ENCODE results near the gene SLC22A23.

SLC22A23 gene

DNA sequence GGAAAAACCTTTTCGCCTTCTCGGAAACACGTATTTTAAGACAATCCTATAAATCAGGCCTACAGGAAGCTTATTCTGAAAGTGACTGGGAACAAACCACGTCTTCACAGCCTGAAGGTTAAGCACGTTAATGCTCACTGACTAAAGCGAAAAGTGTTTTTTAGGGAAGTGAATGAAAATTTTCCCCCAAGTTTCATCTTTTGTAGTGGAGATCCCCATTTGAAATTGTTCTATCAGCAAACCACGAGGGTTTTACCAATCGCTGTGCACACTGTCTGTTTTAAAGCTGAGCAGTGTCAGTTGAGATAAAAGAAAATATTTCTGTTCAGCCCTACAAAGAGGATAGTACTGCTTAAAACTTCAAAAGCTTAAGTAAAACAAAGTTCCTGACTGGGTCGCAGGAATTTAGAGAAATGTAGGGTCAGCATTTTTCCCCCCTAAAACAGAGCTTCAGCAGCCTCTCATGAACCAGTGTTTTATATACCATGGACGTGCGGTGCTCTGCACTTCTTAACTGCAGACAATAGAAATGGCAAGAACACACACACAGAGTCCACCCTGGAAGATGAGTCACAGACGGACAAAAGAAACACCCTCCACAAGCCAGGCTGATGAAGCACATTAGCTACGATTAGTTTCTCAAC lies 34.9 kb downstream of the SLC22A23 start:
- DNase-seq = no peak

DNA sequence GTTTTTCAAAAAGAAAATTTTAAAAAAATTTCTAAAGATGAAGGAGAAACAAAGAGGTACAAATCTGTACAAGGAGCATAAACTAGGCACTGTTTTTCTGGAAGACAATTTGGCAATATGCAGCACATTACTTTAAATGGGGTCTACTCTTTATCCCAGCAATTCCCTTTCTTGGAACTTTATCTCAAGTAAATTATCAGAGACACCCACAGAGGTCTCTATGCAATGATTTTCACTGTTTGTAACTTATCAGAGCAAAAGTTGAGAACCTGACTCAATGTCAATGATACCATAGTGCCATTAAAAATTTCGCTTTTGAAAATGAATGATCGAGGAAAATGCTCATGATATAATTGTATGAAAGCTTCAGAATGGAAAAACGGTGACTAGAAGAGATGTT lies 35.7 kb downstream of the SLC22A23 start:
- no peak for DNase-seq

DNA sequence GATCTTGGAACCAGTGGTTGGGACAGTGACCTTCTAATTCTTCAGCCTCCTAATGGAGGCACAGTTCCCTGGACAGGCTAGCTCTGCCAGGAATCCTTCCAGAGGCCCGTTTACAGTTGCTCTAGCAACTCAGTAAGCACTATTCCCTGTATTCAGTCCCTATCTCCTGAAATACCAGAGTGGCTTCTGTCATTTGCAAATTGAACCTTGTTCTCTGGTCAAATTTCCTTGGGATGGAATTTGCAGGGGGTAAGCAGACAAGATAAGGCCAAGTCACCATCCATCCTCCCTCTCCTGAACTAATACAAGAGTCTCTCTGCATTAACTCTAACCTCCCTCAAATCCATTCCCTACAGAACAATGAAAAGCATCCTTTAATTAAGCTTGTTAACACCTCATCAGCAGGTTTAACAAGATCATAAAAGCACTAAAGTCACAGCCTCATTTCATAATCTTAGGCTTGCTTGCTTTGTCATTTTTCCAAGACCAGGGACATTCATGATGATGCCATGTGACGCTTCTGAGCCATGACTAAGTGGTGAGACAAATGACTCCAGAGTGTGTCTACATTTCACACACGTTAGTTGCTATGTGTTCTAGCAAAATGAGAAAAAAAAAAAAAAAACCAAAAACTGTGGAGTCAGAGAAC lies 37.1 kb downstream of the SLC22A23 start:
- DNase-seq = no peak

DNA sequence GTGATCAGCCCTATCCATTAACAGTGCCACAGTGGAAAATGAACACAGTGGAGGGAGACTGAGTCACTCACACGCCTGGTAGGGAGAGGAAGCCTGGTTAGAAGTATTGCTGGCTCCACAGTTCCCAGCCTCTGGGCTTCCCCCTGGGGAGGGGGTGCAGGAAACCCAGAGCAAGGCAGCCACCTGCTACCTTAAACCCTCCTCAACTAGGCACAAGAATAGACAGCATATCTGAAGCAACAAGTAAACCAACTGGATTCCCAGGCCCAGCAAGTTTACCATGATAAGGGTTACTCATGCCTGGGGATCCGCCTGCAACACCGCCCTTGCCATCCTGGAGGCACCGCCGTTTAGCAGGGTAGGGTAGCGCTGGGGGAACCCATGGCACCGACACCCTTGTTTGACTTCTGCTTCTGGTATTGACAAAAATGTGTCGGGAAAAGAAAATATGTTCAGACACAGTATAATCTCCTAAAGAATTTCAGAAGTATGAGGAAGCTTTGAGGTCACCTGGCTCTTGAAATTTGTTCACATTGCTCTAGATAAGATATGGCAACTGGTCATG lies 38.3 kb downstream of the SLC22A23 start:
- DNase-seq = no peak

DNA sequence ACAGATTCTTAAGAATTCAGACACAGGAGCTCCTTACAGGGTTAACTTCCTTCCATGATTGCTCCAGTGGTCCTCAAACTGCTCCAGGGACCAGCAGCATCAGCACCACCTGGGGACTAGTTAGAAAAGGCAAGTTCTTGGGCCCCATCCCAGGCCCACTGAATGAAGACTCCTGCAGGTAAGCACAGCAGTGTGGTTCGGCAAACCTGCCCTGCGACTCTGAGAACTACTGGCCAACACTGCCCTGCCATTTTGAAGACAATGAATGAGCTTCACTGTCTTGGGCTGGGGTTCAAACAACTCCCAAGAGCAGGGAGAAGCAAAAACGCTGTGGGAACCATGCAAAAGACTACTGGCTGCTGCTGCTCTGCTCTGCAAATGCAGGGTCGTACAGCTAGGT lies 39.4 kb downstream of the SLC22A23 start:
- DNase-seq = no peak

DNA sequence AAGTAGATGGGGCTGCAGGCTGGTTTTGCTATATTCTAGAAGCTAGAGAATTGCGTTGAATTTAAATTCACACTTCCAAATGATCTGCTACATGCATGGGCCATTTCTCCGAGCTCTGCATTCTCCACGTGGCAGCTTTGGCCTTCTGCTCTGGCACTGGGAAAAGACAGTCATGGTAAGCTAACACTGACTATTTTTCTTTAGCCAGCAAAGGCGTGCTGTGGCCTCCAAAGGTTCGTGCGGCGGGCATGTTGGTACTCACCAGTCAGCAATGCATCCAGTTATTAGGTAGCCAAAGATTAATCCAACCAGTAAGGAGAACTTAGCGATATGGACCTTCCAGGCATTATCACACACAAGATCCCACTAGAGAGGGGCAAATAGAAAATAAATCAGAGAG lies 41.4 kb downstream of the SLC22A23 start:
- no peak for DNase-seq

- DNase-seq = no peak
These were observed 41.8 kb downstream of the SLC22A23 start for GRCh38 chr6:3415082-3415453.

DNA sequence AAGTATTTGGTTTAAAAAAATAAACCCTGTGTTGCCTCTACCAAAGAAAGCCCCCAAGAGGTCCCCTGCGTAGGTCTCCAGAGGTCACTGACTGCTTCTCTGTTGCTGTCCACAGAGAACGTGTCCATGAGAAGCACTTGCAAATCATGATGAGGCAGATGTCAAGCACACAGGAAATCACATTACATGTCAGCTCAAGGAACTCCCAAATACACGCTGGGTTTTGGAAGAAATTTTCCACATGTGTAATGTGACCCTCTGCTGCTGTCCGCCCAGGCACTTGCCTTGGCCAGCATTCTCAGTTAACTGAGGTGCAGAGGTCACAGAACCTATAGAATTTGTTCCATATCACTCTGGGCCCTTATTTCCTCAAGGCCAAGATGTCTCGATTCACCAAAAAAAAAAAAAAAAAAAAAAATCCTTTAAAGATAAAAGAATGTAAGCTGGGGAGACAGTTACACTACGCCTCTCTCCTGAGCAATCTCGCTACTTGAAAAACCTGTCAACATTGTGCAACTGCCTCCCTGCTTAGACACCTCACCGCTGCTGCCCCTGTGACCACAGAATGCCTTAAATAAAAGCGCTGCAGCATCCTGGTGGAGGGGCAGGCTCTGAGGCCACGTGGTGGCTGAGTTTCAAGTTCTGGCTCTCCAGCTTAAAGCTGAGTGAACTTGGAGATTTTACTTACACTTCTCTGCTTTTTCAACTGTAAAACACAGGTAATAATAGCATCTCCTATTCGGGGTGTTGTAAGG lies 42.3 kb downstream of the SLC22A23 start:
- no peak for DNase-seq

- no peak for DNase-seq
These were observed 43.3 kb downstream of the SLC22A23 start for GRCh38 chr6:3413592-3413991.

DNA sequence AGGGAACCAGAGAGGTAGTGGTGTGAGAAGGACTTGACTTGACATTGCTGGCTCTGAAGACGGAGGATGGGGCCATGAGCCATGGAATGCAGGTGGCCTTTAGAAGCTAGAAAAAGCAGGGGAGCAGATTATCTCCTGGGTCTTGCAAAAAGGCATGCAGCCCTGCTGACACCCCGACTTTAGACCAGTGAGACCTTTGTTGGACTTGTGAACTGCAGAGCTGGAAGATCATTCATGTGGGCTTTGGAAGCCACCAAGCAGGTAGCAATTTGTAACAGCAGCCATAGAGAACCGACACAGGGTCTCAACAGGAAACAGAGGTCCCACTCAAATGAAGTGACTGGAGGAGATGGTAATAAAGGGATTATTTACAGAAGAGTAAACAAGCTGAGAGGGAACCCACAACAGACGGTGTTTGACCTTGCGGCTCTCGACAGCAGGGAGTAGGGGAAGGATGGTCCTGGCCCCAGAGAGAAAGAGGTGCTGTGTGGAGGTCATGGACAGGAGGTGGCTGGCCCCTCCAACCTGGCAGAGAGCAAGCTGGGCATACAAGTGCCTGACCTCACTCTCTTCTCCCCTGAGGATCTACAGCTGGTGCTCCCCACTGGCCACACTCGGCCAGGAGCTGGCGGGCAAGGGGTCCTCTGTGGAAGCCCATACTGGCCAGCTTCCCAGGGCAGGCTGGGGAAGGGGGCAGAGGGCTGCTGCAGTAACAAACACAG lies 43.9 kb downstream of the SLC22A23 start:
- no peak for DNase-seq

DNA sequence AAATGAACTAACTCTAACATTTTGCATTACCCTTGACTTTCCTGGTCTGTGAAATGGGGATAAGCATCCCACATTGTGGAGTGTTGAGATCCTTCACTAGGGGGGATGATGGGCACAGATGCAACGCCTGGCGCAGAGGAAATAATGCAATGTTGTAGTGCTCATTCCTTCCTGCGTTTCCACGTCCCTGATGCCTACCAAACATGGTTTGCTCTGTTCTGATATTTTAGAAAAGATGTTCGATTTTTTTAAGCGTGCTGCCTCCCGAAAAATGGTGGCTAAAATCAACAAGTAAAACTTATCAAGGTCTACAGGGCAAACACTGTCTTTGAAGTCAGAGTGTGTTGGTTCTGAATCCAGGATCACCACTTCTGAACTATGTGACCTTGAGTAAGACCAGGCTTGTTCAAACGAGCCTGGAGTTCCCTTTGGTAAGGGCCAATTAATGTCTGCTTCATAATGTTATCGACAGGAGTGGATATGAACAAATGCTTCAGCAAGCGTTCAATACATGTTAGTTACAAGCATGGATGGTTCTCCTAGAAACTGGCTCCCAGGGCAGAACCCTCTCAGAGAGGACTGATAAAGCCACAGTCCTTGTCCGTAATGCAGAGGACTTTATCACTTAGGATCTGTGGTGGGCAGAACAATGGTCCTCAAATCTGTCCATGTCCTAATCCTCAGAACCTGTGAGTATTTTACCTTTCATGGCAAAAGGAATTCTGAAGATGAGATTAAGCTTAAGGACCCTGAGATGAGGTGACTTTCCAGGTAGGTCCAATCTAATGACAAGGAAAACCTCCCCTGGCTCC lies 44.7 kb downstream of the SLC22A23 start:
- DNase-seq = no peak

DNA sequence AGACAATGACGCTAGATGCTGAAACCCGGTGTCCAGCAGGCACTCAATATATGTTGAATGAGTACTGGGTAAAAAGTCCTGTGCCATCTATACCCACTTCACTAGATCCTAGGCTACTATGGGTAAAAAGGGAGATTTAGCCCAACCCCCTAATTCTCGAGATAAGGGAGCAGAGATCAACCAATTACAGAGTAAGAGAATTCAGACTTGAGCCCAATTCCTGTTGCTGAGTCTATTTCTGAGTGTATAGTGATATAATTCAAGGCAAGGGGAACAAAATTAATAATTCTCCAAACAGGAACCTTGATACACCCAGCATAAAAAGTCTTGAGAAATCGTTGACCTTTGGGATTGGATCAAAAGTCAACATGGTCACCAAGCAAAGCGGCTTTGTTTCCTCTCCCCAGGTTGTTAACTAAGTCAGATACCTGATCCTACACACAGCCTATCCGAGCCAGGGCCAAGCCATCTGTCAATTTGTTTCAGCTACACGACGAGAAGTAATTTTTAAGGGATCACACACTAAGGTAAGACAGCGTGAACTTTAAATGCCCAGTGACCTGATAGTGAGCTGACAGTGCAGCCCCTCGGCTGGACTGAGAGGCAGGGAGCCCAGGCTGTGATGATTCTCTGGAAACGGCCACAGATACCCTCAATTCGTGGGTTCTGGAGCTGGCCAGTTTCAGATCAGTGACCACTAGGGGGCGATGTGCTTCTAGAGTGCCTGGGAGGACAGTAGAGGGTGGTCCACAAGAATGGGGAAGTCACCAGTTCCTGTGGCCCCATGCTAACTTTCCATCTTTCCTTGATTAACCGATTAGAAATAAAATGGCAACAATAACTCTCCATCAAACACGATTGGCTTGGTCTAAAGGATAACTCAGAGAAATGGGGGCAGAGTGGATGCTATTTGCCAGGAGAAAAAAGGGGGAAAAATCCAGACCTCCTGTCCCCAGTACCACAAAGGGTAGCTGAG lies 46.2 kb downstream of the SLC22A23 start:
- peak; percentile 52 for DNase-seq

DNA sequence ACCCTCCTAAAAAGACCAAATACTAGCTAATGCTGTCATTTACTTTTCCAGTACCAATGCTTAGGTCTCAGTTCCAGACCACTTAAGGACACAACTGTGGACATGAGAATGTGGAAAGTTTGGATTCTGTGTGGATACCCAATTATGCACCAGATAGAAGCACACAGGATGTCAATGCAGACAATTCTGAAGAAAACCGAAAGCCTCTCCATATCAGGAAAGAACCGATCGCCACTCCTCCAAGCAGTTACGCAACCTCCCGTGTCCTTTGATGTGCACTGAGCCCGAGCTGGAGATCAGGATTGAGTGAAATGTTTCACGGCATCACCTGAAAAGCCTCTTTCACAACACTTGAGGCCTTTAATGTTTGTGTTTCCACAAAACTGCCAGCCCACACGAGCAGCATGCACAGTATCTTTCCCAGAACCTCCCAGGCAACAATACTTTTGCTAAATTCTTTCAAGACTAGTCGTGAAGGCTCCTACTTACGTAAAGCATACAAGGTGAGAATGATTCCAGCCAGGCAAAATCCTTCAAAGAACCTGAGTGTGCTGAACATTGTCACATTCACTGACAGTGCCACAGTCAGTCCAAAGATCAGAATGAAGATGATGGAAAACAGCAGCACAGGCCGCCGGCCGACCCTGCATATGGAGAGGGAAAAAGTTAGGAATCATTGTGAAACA lies 47.0 kb downstream of the SLC22A23 start:
- DNase-seq = no peak

GRCh38 chr6:3408665-3409064 lies 48.2 kb downstream of the SLC22A23 start:
- no peak for DNase-seq

DNA sequence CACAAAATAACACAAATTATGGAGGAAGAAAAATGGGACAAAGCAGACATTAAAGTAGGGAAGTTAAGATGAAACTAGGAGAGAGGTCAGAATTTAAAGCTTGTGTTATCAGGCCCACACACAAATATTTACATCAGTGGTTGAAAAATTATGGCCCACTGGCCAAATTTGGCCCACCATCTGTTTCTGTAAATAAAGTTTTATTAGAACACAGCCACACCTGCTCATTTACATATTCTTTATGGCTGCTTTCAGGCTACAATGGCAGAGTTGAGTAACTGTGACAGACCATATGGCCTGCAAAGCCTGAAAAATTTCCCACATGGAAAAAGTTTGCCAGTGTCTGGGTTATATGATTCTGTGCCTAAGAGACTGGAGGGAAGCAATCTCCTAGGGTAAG lies 49.0 kb downstream of the SLC22A23 start:
- no peak for DNase-seq

DNA sequence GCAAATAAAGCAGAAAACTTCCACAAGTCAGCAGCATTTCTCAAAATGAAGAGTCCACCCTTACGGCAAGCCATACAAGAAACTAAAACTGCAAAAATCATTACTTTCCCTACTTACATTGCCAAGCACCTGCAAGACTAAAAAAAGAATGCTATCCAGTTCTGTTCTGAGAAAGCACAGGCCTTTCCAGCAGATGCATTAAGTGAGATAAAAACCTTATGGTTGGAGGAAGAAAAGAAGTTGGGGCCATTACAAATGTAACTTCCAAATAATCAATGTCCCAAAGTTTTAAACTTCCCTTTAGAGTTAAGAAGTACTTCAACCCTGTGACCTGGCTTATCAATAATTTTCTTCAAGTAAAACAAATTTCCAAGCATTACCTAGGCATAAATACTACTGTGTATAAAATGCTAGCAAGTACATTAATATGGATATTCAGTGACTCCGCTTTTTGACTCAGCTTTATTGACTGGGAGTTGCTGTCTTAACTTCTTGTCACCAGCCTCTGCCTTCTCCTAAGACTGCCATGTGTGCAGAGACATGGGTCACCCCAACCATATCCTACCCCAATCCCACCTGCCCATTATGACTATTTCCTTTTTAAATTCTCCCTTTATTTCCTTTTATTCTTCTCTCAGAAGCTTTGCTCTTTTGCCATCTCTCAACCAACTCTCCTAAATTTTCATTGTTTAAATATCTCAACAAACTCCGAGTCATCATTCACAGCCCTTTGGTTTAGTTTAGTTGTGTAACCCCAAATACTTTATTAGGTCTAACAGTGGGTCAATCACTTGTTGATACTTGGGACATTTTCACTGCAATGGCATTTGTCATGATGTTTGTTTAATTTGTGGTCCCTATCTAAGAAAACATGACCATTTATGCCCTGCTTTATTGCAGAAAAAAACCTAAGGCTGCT lies 49.7 kb downstream of the SLC22A23 start:
- DNase-seq = no peak

GRCh38 chr6:3406362-3406821 lies 50.5 kb downstream of the SLC22A23 start:
- DNase-seq = no peak

DNA sequence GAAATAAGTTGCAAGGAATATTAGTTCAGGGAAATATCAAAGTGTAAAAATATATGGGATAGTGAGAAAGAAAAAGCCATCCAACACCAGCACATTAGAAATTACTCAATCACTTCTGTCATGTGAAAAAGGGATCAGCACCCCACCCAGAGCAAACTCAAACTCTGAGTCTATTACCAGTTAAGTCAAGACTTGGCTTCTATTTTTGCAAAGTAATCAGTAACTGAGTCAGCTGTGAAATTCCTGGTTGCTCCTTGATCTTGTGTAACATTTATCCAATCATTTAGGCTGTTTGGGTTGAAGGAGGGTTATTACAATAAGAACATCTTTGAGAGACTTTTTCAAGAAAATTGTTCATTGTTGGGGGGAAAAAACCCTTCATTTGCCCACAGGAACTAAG lies 51.2 kb downstream of the SLC22A23 start:
- no peak for DNase-seq

DNA sequence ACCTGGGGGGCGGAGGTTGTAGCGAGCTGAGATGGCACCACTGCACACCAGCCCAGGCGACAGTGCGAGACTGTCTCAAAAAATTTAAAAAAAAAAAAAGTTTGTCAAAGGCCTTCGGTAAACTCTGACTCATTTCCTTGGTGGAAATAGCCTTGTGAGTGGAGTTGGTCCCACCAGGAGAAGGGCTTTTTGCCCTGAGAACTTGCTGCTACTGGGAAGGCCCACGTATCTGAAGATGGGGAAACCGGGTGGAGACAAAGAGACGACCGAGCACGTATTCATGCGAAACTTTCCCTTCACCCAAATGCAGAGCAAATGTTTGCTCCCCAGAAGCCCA lies 51.7 kb downstream of the SLC22A23 start:
- no peak for DNase-seq

All from NCI-H1694 treated with DMSO at 0.1 percent for 48 hours (cell line).